ENCODE results near the gene NCOA7. TPM values are rescaled to one million over a fixed set of nuclear protein-coding genes. Genes with fewer than 3 reads are reported as not detected.

Gene NCOA7
- polyA plus RNA-seq, 3 donors from 2014 or later = 10.2 to 48.1 (median 16.1) TPM

GRCh38 chr6:125749865-125750691 is 40.7 kb upstream of the NCOA7 start:
- H3K27me3 Mint-ChIP-seq (ENCODE audit: low read depth in 3 of 3) = peaks cover 15 to 31% (median 30%) of the 10 kb centered on the region in 3 donors
- H3K9me3 Mint-ChIP-seq = no peaks in the 10 kb centered on the region
- H3K27ac Mint-ChIP-seq = peak overlapping the region; percentile 74 to 93 (median 90)
- no peaks in the 10 kb centered on the region for H3K36me3 Mint-ChIP-seq
- DNase-seq = peak; percentile 22 to 26 (median 26)
- peak overlapping the region; percentile 89 to 96 (median 95) for H3K4me3 Mint-ChIP-seq
- peaks cover 34 to 50% of the 10 kb centered on the region in 2 donors for H3K4me1 Mint-ChIP-seq

- Mint-ChIP-seq H3K27me3 (ENCODE audit: low read depth in 3 of 3) (peaks cover 15 to 31% (median 30%) of the 10 kb centered on the region in 3 donors), H3K4me1 (peaks cover 32 to 50% of the 10 kb centered on the region in 2 donors), H3K4me3 (peak overlapping the region; percentile 89 to 96 (median 95)), H3K9me3 (no peaks in the 10 kb centered on the region), H3K27ac (peak overlapping the region in 5 of 6 donors; percentile 80 to 93 (median 92)), H3K36me3 (no peaks in the 10 kb centered on the region)
- DNase-seq = no peak
These were observed 39.9 kb upstream of the NCOA7 start for GRCh38 chr6:125750692-125751333.

GRCh38 chr6:125751334-125751916 is 39.3 kb upstream of the NCOA7 start:
- Mint-ChIP-seq H3K27ac (peak overlapping the region in 1 of 6 donors; percentile 48), H3K4me3 (no peak overlapping the region), H3K27me3 (ENCODE audit: low read depth in 3 of 3) (peaks cover 15 to 30% (median 27%) of the 10 kb centered on the region in 3 donors), H3K36me3 (no peaks in the 10 kb centered on the region), H3K4me1 (peaks cover 26 to 44% of the 10 kb centered on the region in 2 donors), H3K9me3 (no peaks in the 10 kb centered on the region)
- no peak for DNase-seq

GRCh38 chr6:125752773-125753172 is 38.0 kb upstream of the NCOA7 start:
- Mint-ChIP-seq H3K9me3 (no peaks in the 10 kb centered on the region), H3K36me3 (no peaks in the 10 kb centered on the region), H3K4me3 (no peak overlapping the region), H3K4me1 (peaks cover 20 to 32% of the 10 kb centered on the region in 2 donors), H3K27ac (no peak overlapping the region), H3K27me3 (ENCODE audit: low read depth in 3 of 3) (peaks cover 11 to 23% (median 16%) of the 10 kb centered on the region in 3 donors)
- no peak for DNase-seq

- H3K27me3 Mint-ChIP-seq (ENCODE audit: low read depth in 3 of 3) = peaks cover 11 to 20% (median 16%) of the 10 kb centered on the region in 3 donors
- peak; percentile 28 to 38 (median 28) for DNase-seq
These were observed 37.4 kb upstream of the NCOA7 start for GRCh38 chr6:125753218-125753936.

GRCh38 chr6:125753937-125754259 is 36.9 kb upstream of the NCOA7 start:
- Mint-ChIP-seq H3K27ac (no peak overlapping the region), H3K9me3 (no peaks in the 10 kb centered on the region), H3K27me3 (ENCODE audit: low read depth in 3 of 3) (peaks cover 8 to 15% (median 13%) of the 10 kb centered on the region in 3 donors), H3K4me1 (peaks cover 14 to 24% of the 10 kb centered on the region in 2 donors), H3K4me3 (no peak overlapping the region), H3K36me3 (peaks cover 0 to under 1% (median 0%) of the 10 kb centered on the region in 3 donors)
- no peak for DNase-seq

More at GRCh38 chr6:125753218-125753936, 37.4 kb upstream of the NCOA7 start:
- H3K9me3 Mint-ChIP-seq = no peaks in the 10 kb centered on the region
- H3K4me1 Mint-ChIP-seq = peaks cover 19 to 29% of the 10 kb centered on the region in 2 donors
- H3K36me3 Mint-ChIP-seq = no peaks in the 10 kb centered on the region
- no peak overlapping the region for H3K4me3 Mint-ChIP-seq
- peak overlapping the region in 1 of 6 donors; percentile 28 for H3K27ac Mint-ChIP-seq

- Mint-ChIP-seq H3K4me1 (peaks cover 14 to 23% of the 10 kb centered on the region in 2 donors), H3K4me3 (no peak overlapping the region), H3K9me3 (no peaks in the 10 kb centered on the region), H3K27ac (no peak overlapping the region), H3K36me3 (peaks cover 0 to 6% (median 0%) of the 10 kb centered on the region in 3 donors), H3K27me3 (ENCODE audit: low read depth in 3 of 3) (peaks cover 9 to 15% (median 10%) of the 10 kb centered on the region in 3 donors)
- no peak for DNase-seq
These were observed 36.2 kb upstream of the NCOA7 start for GRCh38 chr6:125754566-125754965.

GRCh38 chr6:125759184-125759902 is 31.4 kb upstream of the NCOA7 start:
- no peak for DNase-seq
- H3K27ac Mint-ChIP-seq = no peak overlapping the region
- H3K36me3 Mint-ChIP-seq = peaks cover 0 to 15% (median 6%) of the 10 kb centered on the region in 3 donors
- H3K27me3 Mint-ChIP-seq (ENCODE audit: low read depth in 3 of 3) = peaks cover 2 to 10% (median 4%) of the 10 kb centered on the region in 3 donors
- no peaks in the 10 kb centered on the region for H3K4me1 Mint-ChIP-seq
- H3K4me3 Mint-ChIP-seq = peak overlapping the region in 1 of 5 donors; percentile 59
- H3K9me3 Mint-ChIP-seq = no peaks in the 10 kb centered on the region

GRCh38 chr6:125759959-125760457 is 30.8 kb upstream of the NCOA7 start:
- no peaks in the 10 kb centered on the region for H3K9me3 Mint-ChIP-seq
- H3K27me3 Mint-ChIP-seq (ENCODE audit: low read depth in 3 of 3) = peaks cover 2 to 8% (median 4%) of the 10 kb centered on the region in 3 donors

GRCh38 chr6:125764121-125764671 is 26.6 kb upstream of the NCOA7 start:
- Mint-ChIP-seq H3K9me3 (no peaks in the 10 kb centered on the region), H3K36me3 (peaks cover 0 to 12% (median 8%) of the 10 kb centered on the region in 3 donors), H3K4me1 (no peaks in the 10 kb centered on the region), H3K27me3 (ENCODE audit: low read depth in 3 of 3) (peaks cover 4 to 8% (median 5%) of the 10 kb centered on the region in 3 donors), H3K4me3 (no peak overlapping the region), H3K27ac (no peak overlapping the region)
- DNase-seq = no peak

More at GRCh38 chr6:125759959-125760457, 30.8 kb upstream of the NCOA7 start:
- H3K36me3 Mint-ChIP-seq = peaks cover 0 to 15% (median 6%) of the 10 kb centered on the region in 3 donors
- H3K27ac Mint-ChIP-seq = no peak overlapping the region
- no peaks in the 10 kb centered on the region for H3K4me1 Mint-ChIP-seq
- no peak overlapping the region for H3K4me3 Mint-ChIP-seq
- no peak for DNase-seq

GRCh38 chr6:125765944-125766343 is 24.8 kb upstream of the NCOA7 start:
- H3K9me3 Mint-ChIP-seq = no peaks in the 10 kb centered on the region
- no peak for DNase-seq
- H3K27me3 Mint-ChIP-seq (ENCODE audit: low read depth in 3 of 3) = peaks cover 2 to 10% (median 4%) of the 10 kb centered on the region in 3 donors
- H3K36me3 Mint-ChIP-seq = peaks cover 0 to 4% (median 4%) of the 10 kb centered on the region in 3 donors
- peaks cover 0 to 2% of the 10 kb centered on the region in 2 donors for H3K4me1 Mint-ChIP-seq
- H3K4me3 Mint-ChIP-seq = no peak overlapping the region
- H3K27ac Mint-ChIP-seq = no peak overlapping the region

GRCh38 chr6:125766641-125767040 is 24.1 kb upstream of the NCOA7 start:
- Mint-ChIP-seq H3K36me3 (peaks cover 0 to 4% (median under 1%) of the 10 kb centered on the region in 3 donors), H3K27ac (no peak overlapping the region), H3K9me3 (no peaks in the 10 kb centered on the region), H3K27me3 (ENCODE audit: low read depth in 3 of 3) (peaks cover 2 to 12% (median 4%) of the 10 kb centered on the region in 3 donors), H3K4me3 (no peak overlapping the region), H3K4me1 (peaks cover 0 to 2% of the 10 kb centered on the region in 2 donors)
- DNase-seq = no peak
